BLaER1 treated with 17β-estradiol and CSF1 and Interleukin-3, amounts not matched to agents 10 nM and 100 nM (cell line): Measurements from ENCODE around the gene DENND4C.

Source experiments
- H3K27ac ChIP-seq, 11 experiments: shearing (Covaris generic); formaldehyde crosslinking; 2 replicates each; pipeline ENCODE4 v1.8.1; 2022
- H3K27me3 ChIP-seq, 11 experiments: shearing (Covaris generic); formaldehyde crosslinking; 2 replicates each; pipeline ENCODE4 v1.8.1; 2022
- H3K36me3 ChIP-seq, 11 experiments: shearing (Covaris generic); formaldehyde crosslinking; 2 replicates each; pipeline ENCODE4 v1.8.1; 2022
- H3K4me1 ChIP-seq, 10 experiments: shearing (Covaris generic); formaldehyde crosslinking; 2 replicates each; pipeline ENCODE4 v1.8.1; 2022
- H3K4me2 ChIP-seq, 11 experiments: shearing (Covaris generic); formaldehyde crosslinking; 2 replicates each; pipeline ENCODE4 v1.8.1; 2022
- H3K4me3 ChIP-seq, 10 experiments: shearing (Covaris generic); formaldehyde crosslinking; 2 replicates each; pipeline ENCODE4 v1.8.1; 2022
- H3K9ac ChIP-seq, 11 experiments: shearing (Covaris generic); formaldehyde crosslinking; 2 replicates each; pipeline ENCODE4 v1.8.1; 2022
- H3K9me3 ChIP-seq, 11 experiments: shearing (Covaris generic); formaldehyde crosslinking; replicated peaks in 1 of 11; 2 replicates each; pipeline ENCODE4 v1.8.1; 2022
- H4K20me1 ChIP-seq, 11 experiments: shearing (Covaris generic); formaldehyde crosslinking; 2 replicates each; pipeline ENCODE4 v1.8.1; 2022
- Cebpa-rat ChIP-seq, 11 experiments: shearing (Covaris generic); IDR thresholded peaks; 2 replicates each; pipeline ENCODE4 v1.8.1; 2022

The DENND4C gene

DNA sequence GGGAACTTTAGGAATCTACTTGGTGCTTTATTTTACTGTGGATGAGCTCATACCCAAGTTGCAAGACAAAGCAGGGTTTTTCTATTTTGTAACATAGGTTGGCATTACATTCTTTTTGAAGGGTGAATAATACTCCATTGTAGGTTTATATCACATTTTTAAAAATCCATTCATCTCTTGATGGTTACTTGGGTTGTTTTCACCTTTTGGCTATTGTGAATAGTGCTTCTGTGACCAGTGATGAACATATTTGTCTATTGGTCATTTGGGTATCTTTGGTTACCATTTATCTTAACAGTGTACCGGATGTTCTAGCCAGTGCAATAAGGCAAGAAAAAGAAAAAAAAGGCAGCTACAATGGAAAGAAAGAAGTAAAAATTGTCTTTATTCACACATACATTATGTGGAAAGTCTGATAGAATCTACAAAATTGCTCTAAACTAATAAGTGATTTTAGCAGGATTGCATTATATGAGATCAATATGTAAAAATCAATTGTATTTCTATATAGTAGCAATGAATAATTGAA lies 40.0 kb downstream of the DENND4C start:
- TF ChIP-seq Cebpa-rat (IDR thresholded peaks at IDR 0.05), result no peak
- no peak overlapping the region for H3K4me3 ChIP-seq
- no peak overlapping the region for H3K4me2 ChIP-seq

GRCh38 chr9:19271081-19271480 lies 40.6 kb downstream of the DENND4C start:
- Histone ChIP-seq H3K9ac (no peak overlapping the region), H3K27ac (no peak overlapping the region), H3K27me3 (no peaks in the 10 kb centered on the region), H3K4me2 (no peak overlapping the region), H3K4me1 (no peaks in the 10 kb centered on the region; a peak in 1 of 20 replicates), H3K36me3 (peaks cover 12 to 87% (median 29%) of the 10 kb centered on the region in 11 experiments; a peak in 21 of 22 replicates), H3K4me3 (no peak overlapping the region), H3K9me3 (peaks cover 20 to 41% (median 33%) of the 10 kb centered on the region in 11 experiments), H4K20me1 (peaks cover 0 to 100% (median 13%) of the 10 kb centered on the region in 11 experiments; a peak in 11 of 22 replicates)
- TF ChIP-seq Cebpa-rat (IDR thresholded peaks at IDR 0.05), result no peak

More for the DNA sequence above, 40.0 kb downstream of the DENND4C start:
- H3K27ac ChIP-seq, result no peak overlapping the region
- H3K36me3 ChIP-seq, result peaks cover 12 to 81% (median 29%) of the 10 kb centered on the region in 11 experiments; a peak in 21 of 22 replicates
- H3K9ac ChIP-seq, result no peak overlapping the region
- peaks cover 0 to 100% (median 10%) of the 10 kb centered on the region in 11 experiments; a peak in 10 of 22 replicates for H4K20me1 ChIP-seq
- H3K27me3 ChIP-seq, result no peaks in the 10 kb centered on the region
- no peaks in the 10 kb centered on the region; a peak in 1 of 20 replicates for H3K4me1 ChIP-seq
- H3K9me3 ChIP-seq, result peaks cover 20 to 43% (median 33%) of the 10 kb centered on the region in 11 experiments

- Histone ChIP-seq H3K4me2 (no peak overlapping the region), H3K9ac (no peak overlapping the region), H3K27me3 (no peaks in the 10 kb centered on the region), H3K4me3 (no peak overlapping the region), H3K4me1 (peaks cover 0 to 12% (median 0%) of the 10 kb centered on the region in 10 experiments; a peak in 1 of 20 replicates), H3K9me3 (no peaks in the 10 kb centered on the region), H3K27ac (no peak overlapping the region), H4K20me1 (peaks cover 0 to 100% (median 3%) of the 10 kb centered on the region in 11 experiments; a peak in 11 of 22 replicates), H3K36me3 (peaks cover 0 to 86% (median 8%) of the 10 kb centered on the region in 11 experiments; a peak in 12 of 22 replicates)
- TF ChIP-seq Cebpa-rat (IDR thresholded peaks at IDR 0.05), result no peak
These were observed 51.3 kb downstream of the DENND4C start for GRCh38 chr9:19281801-19282200.

DNA sequence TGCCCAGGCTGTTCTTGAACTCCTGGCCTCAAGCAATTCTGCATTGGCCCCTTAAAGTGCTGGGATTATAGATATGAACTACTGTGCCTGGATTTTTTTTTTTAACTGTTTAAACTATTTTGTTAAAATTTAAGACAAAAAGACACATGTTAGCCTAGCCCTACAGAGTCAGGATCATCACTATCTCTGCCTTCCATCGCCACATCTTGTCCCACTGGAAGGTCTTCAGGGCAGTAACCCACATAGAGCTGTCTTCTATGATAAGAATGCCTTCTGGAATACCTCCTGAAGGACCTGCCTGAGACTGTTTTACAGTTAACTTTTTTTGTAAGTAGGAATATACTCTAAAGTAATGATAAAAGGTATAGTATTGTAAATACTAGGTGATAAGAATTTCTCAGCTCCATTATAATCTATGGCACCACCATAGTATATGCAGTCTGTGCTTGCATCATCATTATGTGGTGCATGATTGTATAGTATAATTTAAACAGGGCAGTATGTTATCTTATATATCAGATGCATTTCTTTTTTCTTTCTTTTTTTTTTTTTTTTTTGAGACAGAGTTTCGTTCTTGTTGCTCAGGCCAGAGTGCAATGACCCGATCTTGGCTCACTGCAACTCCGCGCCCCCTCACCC lies 52.7 kb downstream of the DENND4C start:
- H3K4me1 ChIP-seq, result peaks cover 0 to 12% (median 0%) of the 10 kb centered on the region in 10 experiments; a peak in 1 of 20 replicates
- H3K4me3 ChIP-seq, result no peak overlapping the region
- no peak overlapping the region for H3K4me2 ChIP-seq
- peaks cover 0 to 100% (median 3%) of the 10 kb centered on the region in 11 experiments; a peak in 11 of 22 replicates for H4K20me1 ChIP-seq
- no peaks in the 10 kb centered on the region for H3K9me3 ChIP-seq
- H3K27me3 ChIP-seq, result no peaks in the 10 kb centered on the region
- H3K27ac ChIP-seq, result no peak overlapping the region
- no peak for TF ChIP-seq Cebpa-rat (IDR thresholded peaks at IDR 0.05)
- H3K36me3 ChIP-seq, result peaks cover 7 to 86% (median 19%) of the 10 kb centered on the region in 11 experiments; a peak in 18 of 22 replicates
- H3K9ac ChIP-seq, result no peak overlapping the region

DNA sequence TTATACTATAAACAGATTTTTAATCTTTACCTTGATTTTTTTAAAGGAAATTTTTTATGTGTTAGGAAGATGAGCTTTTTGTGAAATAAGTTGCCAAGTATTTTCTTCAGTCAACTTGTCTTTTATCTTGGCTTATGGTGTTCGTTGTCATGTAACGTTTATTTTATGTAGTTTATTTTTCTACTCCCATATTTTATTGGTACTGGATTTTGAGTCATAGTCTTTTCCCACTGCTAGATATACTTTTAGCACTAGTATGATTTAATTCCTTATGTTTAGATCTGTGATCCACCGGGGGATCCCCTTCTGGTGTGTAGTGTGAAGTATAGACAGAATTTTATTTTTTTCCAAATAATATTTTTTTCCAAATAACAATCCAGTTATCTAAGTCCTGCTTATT lies 54.2 kb downstream of the DENND4C start:
- H3K4me2 ChIP-seq, result no peak overlapping the region
- no peak overlapping the region for H3K4me3 ChIP-seq
- TF ChIP-seq Cebpa-rat (IDR thresholded peaks at IDR 0.05), result no peak
- H3K27ac ChIP-seq, result no peak overlapping the region
- peaks cover 12 to 86% (median 27%) of the 10 kb centered on the region in 11 experiments; a peak in 18 of 22 replicates for H3K36me3 ChIP-seq
- peaks cover 0 to 100% (median 3%) of the 10 kb centered on the region in 11 experiments; a peak in 11 of 22 replicates for H4K20me1 ChIP-seq
- peaks cover 0 to 12% (median 0%) of the 10 kb centered on the region in 10 experiments; a peak in 1 of 20 replicates for H3K4me1 ChIP-seq
- H3K9me3 ChIP-seq, result no peaks in the 10 kb centered on the region
- H3K27me3 ChIP-seq, result no peaks in the 10 kb centered on the region
- no peak overlapping the region for H3K9ac ChIP-seq

GRCh38 chr9:19286634-19287188 lies 56.2 kb downstream of the DENND4C start:
- no peak for TF ChIP-seq Cebpa-rat (IDR thresholded peaks at IDR 0.05)
- no peak overlapping the region for H3K9ac ChIP-seq
- H3K4me1 ChIP-seq, result peaks cover 0 to 16% (median 0%) of the 10 kb centered on the region in 10 experiments; a peak in 1 of 20 replicates
- H3K36me3 ChIP-seq, result peaks cover 21 to 86% (median 42%) of the 10 kb centered on the region in 11 experiments; a peak in 21 of 22 replicates
- no peak overlapping the region for H3K4me2 ChIP-seq
- H3K27me3 ChIP-seq, result no peaks in the 10 kb centered on the region
- H3K4me3 ChIP-seq, result no peak overlapping the region
- H4K20me1 ChIP-seq, result peaks cover 0 to 100% (median 0%) of the 10 kb centered on the region in 11 experiments; a peak in 8 of 22 replicates
- no peak overlapping the region for H3K27ac ChIP-seq
- no peaks in the 10 kb centered on the region for H3K9me3 ChIP-seq

- Histone ChIP-seq H3K36me3 (peaks cover 31 to 87% (median 52%) of the 10 kb centered on the region in 11 experiments; a peak in 21 of 22 replicates), H3K4me2 (no peak overlapping the region), H3K9ac (no peak overlapping the region), H3K4me3 (no peak overlapping the region), H3K27ac (no peak overlapping the region), H3K9me3 (no peaks in the 10 kb centered on the region), H3K4me1 (peaks cover 0 to 16% (median 0%) of the 10 kb centered on the region in 10 experiments; a peak in 1 of 20 replicates), H4K20me1 (peaks cover 0 to 100% (median 0%) of the 10 kb centered on the region in 11 experiments; a peak in 7 of 22 replicates), H3K27me3 (no peaks in the 10 kb centered on the region)
- TF ChIP-seq Cebpa-rat (IDR thresholded peaks at IDR 0.05), result no peak
These were observed 57.6 kb downstream of the DENND4C start for GRCh38 chr9:19288081-19288480.

DNA sequence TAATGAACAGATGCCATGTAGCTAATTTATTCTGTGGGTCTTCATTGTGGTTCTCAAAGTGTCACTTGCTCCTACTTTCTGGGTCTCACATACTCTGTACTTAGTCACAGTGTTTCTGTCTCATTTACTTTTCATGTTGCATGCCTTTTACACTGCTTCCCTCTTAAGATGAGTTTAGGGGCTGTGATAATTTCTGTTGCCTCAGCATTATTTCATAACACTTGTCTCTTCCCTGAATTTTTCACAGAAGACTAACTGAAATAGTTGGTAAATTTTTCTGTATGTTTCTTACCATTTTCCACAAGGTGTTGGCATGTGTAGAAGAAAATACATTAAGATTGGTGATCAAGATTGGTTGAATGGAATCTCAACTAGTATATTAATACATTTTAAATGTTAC lies 59.6 kb downstream of the DENND4C start:
- Histone ChIP-seq H3K4me2 (no peak overlapping the region), H3K36me3 (peaks cover 40 to 97% (median 63%) of the 10 kb centered on the region in 11 experiments; a peak in 21 of 22 replicates), H3K4me1 (peaks cover 0 to 10% (median 0%) of the 10 kb centered on the region in 10 experiments; a peak in 1 of 20 replicates), H3K4me3 (no peak overlapping the region), H3K27ac (no peak overlapping the region), H4K20me1 (peaks cover 0 to 100% (median 0%) of the 10 kb centered on the region in 11 experiments; a peak in 7 of 22 replicates), H3K9ac (no peak overlapping the region), H3K27me3 (no peaks in the 10 kb centered on the region), H3K9me3 (no peaks in the 10 kb centered on the region)
- TF ChIP-seq Cebpa-rat (IDR thresholded peaks at IDR 0.05), result no peak

- H3K4me3 ChIP-seq, result no peak overlapping the region
- no peak overlapping the region for H3K4me2 ChIP-seq
- H3K27ac ChIP-seq, result no peak overlapping the region
- H3K9me3 ChIP-seq, result no peaks in the 10 kb centered on the region
- TF ChIP-seq Cebpa-rat (IDR thresholded peaks at IDR 0.05), result no peak
- 0 out of 20 replicates have a peak, but pooled peaks cover 0 to 4% (median 0%) of the 10 kb centered on the region in 10 experiments for H3K4me1 ChIP-seq
- no peak overlapping the region for H3K9ac ChIP-seq
- H3K27me3 ChIP-seq, result no peaks in the 10 kb centered on the region
- H3K36me3 ChIP-seq, result peaks cover 41 to 98% (median 67%) of the 10 kb centered on the region in 11 experiments
- peaks cover 0 to 99% (median 0%) of the 10 kb centered on the region in 11 experiments; a peak in 4 of 22 replicates for H4K20me1 ChIP-seq
These were observed 63.7 kb downstream of the DENND4C start for GRCh38 chr9:19294219-19294618.
